T-helper 22 cell (primary cell): ENCODE measurements around the gene PSMG3.

ENCODE experiments used
- DNase-seq: peaks from one replicate; pipeline ENCODE4 v3.0.0-alpha.2; 2020; ENCODE audit warnings: low read depth

The PSMG3 gene

DNA sequence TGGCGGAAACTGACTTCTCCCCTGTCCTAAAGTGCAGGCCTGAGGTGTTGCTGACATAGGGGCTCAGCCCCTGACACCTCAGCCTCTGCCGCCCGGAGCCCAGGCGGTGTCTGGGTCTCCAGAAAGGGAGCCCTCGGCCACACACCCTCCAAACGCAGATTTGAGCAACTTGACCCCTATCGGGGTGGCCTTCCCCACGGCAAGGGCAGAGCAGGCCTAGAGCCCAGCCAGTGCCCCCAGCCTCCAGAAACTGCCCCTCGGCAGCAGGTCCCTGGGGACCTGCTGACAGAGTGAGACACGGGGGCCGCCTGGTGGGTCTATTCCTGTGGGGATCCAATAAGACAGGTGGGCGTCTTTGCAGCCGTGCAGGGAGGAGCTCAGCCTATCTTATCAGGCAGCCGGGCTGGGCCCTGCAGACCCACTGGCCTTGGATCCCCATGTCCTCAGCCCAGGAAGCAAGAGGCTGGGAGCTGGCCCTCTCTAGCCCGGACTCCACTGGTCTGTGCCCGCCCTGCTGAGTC, 24.9 kb downstream of the PSMG3 start:
- no peak for DNase-seq

DNA sequence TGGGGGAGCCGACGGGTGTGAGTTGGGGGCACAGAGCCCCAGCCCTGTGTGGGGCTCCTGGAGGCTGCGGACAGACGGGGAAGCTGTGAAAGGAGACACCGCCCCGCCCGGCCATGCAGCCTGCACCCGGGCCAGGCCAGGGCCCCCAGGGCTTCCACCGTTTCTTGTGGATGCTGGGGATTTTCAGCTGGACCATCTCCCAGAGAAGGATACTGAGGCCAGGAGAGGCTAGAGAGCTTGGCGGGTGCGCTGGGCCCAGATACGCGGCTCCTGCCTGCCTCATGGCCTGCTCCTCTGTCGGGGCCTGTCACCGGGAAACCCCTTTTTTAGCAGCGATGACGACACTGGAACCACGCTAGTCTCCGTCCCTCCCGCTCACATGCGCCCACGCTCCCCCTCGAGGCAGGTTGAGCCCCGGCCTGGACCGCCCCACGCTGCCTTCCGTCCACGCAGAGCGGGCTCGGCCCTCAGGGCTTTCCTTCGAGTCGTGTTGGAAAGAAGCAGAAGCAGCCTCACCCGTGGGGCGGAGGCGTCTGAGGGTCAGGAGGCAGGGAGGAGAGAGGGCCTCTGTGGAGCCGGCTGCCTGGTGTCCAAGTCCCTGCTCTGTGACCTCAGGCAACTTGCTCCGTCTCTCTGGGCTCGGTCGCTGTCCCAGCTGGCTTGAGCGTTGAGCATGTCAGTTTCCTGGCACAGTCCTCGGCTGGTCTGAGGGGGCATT, 25.5 kb downstream of the PSMG3 start:
- DNase-seq = no peak

DNA sequence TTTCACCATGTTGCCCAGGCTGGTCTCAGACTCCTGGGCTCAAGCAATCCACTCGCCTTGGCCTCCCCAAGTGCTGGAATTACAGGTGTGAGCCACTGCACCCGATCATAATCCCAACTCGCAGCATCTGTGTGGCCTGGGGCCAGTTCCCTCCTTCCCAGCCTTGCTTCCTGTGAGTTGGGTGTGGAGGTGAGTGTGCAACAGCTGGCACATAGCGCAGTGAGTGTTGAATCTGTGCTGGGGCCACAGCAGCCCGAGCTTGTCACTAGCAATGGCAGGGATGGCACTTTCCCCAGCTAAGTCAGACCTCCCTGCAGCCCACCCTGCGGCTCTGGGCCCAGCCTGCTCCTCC, 26.0 kb downstream of the PSMG3 start:
- no peak for DNase-seq

DNA sequence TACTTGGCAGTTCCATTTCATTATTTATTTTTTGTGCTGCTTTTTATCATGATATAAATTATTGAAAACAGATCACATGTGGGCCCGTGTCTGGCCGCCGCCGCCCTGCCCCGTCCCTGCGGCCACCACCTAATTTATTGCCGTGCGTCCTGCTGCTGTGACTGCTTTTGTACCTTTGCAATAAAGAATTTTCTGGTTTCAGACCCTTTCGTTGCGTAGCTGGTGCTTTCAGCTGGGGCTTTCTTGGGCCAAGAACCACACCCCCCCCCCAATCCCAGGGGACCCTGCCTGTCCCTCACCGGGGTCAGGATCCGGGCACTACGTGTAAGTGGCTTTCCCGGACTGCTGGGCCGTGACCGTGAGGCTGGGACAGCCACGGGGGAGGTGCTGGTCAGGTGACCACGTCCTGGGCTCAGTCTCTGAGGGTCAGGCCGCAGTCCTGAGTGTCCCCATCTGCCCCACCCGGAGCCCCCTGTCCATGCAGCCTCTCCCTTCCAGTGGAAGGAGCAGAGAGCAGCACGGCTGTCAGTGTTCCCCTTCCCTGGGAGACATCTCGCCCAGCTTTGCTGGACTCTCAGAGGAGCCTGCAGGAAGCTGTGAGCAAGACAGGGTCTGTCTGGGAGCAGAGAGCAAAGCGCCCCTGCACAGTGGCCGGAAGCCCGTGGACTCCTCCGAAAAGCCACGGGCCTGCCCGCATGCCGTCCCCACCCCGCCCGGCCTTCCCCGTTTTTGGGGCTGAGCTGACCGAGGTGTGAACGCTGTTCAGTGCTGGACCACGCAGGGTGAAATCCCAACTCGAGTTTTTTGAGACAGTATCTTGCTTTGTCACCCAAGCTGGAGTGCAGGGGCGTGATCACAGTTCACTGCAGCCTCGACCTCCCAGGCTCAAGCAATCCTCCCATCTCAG, 26.7 kb downstream of the PSMG3 start:
- DNase-seq = no peak

DNA sequence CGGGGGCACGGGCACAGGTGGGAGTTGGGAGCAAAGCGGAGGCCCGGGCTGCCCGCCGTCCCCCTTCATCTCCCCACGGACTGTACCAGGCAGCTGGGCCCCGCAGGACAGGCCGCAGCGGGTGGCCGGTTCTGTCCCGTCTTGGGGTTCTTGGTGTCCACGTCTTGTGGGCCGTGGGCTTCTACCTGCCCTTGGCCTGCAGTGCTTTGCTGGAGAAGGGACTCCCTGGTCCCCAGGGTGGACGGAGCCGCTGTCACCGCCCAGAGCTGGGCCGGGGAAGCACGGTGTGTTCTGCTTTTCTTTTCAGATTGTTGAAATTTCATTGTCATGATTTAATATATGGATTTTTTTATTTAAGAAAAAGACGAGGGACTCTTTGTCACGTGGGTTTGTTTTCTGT, 27.5 kb downstream of the PSMG3 start:
- no peak for DNase-seq

DNA sequence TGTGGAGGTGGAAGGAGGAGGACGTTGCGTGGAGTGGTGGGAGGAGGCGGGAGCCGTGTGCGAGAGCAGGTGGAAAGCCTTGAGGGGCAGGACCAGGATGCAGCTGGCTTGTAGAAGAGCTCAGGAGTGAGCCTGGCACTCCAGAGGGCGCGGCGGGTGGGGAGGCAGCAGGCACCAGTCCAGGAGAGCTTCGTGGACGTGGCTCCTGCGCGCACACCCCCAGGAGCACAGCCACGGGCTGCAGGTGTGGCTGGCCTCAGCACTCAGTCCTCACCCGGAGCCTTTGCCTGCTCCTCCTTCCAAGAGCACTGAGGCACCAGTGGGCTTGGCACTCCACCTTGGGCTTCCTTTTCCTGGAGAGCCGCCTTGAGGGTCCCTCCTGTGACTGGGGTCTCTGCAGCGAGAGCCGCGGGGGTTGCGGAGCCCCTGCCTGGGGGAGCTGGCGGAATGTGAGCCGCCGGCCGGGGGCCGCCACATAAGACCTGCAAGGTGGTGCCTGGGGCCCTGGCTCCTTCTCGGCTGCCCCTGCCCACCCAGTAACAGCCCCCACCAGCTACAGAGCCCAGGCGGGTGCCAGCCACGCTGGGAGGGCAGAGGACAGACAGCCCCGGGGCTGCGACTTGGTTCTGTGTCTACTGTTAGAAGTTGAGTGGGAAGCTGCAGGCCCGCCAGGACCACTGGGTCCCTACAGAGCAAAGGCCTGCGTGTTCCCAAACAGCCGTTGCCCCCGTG, 28.2 kb downstream of the PSMG3 start:
- no peak for DNase-seq

DNA sequence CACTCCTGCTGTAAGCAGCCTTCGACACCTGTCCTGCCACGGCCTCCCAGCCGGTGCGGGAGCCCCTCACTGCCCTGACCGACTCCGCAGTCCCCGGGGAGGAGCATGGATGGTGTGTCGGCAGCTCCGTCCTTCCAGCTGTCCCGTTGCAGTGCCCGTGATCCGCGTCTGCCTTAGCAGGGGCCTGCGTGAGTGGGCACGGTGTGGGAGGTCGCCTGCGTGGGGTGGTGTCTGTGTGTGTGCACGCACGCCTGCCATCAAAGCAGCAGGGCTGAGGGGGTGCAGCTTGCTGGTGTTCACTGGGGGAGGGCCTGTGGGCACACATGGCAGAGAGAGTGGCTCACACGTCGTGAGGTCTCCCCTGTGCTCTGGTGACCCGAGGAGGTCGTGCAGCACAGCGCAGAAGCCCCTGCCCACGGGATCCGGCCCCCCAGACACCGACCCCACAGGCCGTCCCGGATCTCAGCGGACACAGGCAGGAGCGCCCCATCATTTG, 29.0 kb downstream of the PSMG3 start:
- no peak for DNase-seq

DNA sequence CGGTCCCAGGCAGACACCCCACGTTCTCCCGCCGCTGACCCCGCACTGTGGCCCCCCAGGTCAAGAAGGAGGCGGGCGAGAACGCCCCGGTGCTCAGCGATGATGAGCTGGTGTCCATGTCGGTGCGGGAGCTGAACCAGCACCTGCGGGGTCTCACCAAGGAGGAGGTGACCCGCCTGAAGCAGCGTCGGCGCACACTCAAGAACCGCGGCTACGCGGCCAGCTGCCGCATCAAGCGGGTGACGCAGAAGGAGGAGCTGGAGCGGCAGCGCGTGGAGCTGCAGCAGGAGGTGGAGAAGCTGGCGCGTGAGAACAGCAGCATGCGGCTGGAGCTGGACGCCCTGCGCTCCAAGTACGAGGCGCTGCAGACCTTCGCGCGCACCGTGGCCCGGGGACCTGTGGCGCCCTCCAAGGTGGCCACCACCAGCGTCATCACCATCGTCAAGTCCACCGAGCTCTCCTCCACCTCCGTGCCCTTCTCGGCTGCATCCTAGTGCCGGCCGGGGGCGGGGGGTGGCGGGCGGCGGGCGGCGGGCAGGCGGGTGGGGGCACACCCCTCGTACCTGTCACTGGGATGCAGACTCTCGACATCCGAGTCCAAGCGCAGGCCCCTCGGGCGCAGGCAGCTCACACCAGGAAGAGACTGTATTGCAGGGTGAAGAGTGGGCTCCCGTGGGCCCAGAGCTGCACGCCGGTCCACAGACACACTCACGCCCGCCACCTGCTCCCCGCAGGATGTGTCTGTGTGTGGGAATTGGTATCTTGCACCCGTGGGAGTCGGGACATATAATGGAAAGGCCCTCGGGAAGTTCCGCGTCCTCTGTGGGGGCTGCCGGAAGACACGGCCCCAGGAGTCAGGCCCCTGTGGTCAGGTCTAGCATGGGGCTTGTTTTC, 29.7 kb downstream of the PSMG3 start:
- no peak for DNase-seq

DNA sequence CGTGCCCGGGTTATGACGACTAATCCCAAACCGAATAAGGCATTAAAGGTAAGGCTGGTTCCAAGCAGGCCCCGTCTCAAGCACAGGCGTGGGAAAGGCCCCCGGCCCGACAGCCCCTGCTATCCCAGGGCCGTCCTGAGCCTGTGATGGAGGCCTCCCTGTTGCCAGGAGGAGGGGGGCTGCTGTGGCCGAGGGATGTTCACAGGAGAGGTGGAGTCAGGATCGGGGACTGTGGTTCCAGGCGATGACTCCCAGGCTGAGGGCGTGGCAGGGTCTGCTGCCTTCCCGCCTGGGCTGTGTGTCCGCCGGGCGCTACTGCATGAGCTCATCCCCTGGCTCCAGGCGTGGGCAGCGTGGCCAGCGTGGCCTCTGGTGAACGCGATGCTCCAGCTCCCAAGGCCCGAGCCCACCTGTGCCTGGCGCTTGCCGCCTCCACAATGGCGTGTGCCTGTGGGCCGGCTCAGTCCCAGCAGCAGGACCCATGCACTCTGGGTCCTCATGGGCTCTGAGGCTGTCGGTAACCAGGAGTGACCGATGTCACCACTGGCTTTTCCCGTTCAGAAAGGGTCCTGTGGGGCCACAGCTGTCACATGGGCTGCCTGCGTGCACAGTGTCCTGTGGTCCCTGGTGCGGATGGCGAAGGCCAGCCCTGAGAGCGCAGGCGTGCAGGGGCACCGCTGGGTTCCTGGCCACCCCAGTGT, 30.5 kb downstream of the PSMG3 start:
- no peak for DNase-seq

DNA sequence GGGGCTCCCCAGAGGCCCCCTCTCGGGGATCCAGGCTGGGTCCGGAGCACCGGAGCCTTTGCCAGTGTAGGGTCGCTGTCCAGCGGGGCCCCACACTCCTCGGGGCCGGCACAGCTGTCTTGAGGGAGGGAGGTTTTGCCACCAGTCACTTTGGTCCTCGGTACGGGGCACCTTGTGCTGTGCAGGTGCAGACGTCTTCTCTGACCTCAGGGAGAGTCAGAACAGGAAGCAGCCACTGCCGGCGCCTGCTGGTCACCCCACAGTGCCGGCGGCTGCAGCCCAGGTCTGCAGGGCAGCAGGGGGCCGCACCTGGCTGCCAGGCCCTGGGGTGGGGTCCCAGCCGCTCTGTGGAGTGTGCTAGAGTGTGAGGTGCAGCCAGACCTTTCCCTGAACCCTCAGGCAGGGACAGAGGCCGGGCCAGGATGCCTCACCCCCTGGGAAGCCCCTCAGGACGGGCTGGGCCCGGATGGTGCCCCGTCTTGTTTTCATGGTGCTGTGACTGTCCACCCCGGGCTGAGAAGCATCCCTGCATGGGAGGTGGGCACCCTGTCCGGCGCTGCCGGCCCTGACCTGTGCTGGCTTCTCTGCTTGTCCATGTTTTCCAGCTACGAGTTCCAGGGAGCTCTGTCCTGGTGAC, 31.2 kb downstream of the PSMG3 start:
- no peak for DNase-seq

DNA sequence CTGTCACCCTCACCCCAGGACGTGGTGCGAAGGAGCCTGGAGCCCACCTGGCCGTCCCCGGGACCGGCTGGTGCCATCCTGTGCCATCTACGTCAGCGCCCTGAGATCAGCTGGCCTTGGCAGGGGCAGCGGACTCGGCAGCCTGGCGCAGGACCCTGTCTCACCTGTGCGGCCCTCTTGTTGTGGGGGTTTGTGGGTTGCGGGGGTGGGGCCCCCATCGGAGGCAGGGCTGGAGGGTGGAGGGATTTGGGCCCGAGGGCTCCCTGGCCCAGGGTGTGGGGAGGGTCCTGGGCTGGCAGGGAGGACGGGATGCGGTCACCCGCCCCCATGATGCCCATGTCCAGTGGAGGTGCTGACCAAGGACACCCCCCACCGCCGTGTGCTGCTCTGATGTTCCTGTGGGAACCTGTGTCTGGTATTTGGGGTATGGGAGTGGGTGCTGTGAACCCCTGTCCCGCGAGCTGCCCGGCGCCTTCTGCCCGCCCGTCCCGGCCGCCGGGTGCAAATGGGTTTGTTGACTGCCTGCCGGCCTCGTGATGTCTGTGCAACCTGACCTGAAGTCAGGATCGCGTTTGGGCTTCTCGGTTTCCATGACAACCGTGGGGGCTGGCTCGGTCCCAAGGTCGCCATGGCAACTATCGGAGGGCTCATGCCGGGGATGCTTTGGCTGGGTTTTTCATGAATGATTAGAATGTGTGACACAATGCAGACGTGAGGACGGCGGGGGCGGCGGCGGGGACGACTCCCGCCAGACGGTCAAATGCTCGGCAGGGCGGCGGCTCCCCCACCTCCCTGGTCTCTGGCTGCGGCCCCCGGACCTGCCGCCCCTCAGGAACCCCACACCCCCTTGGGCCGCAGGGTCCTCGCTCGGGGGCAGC, 32.1 kb downstream of the PSMG3 start:
- DNase-seq = no peak

DNA sequence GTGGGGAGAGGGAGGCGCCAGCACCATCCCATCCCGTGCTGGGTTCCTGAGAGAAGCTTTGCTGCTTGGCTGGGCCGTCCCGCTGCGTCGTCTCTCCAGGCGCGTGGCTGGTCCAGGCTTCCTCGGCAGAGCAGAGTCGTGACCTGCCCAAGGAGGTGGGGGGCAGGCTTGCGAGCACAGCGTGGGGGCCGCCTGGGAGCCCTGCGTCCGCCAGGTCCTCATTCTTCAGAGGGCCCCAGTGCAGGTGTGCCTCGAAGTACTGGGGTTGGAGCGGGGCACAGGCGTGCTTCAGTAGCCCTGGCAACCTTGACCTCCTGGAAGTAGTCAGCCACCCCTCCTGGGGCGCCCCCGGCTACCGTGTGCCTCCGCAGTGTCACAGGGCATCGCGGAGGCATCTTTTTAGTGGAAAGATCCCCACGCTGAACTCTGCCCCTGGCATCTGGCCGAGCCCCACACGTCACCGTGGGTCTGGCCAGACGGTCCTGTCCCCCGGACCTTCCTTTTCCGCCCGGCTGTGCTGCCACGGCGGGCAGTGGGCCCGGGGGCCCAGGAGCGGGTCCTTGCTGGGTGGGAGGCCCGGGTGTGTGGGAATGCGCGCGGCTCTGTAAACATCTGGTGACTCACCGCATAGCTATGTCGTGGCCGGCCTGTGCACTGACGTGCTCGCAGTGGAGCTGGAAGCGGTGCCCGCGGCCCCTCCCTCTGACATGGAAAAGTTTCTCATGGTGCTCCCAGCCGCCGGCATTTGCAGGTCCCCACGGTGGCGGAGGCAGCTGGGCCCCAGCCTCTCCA, 32.9 kb downstream of the PSMG3 start:
- no peak for DNase-seq

DNA sequence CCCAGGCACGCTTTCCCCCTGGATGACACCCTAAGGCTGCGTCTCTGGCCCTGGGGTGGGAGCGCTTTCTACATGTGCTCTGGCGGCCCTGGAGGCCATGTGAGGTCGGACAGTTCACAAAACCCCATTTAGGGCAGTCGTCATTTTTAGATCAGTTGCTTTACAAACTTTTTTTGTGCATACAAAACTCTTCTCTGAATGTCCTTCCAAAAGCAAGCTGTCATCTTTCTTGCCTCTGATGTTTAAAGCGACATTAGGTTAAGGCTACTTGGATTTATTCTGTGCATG, 33.4 kb downstream of the PSMG3 start:
- DNase-seq = no peak

DNA sequence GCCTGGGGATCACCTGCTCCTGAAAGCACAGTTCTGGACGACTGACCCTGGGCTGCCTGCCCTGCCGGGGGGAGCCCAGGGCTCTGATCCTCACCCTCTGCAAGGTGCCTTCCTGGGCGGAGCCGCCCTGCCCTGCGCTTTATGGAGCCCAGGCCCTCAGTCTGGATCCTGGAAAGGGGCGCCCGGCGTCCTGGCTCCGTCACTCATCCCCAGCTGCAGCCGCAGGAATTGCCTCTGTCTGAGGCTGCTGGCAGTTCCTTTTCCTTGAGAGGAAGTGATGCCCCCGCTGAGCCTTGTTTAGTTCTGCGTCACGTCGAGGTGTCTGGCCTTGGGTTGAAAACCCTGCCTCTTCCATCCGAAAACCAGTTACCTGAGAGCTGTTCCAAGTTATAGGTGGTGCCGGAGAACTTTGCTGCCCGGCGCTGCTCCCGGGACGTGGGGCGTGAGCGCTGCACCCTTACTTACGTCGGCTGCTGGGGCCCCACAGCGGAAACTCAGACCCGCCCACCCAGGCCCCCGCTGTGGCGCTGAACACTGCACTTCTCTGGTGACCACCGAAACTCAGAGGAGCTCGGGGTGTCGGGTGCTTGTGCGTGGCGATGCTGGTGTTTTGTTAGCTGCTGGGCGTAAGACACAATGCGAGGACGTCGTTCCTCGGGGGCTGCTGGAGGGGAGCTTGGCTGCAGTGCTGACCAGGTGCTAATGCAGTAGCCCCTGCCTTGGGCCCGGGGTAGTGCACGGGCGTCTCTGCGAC, 34.0 kb downstream of the PSMG3 start:
- DNase-seq = no peak

DNA sequence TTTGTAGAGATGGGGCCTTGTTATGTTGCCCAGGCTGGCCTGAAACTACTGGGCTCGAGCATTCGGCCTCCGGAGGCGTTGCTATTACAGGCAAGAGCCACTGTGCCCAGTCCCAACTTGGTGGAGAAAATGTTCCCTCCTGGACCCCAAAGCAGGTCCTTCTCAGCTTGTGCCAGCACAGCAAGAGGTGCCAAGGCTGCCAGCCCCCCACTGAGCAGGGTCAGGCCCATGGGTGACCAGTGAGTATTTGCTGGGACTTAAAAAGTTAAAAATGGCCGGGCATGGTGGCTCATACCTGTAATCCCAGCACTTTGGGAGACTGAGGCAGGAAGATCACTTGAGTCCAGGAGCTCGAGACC, 34.8 kb downstream of the PSMG3 start:
- DNase-seq = no peak

DNA sequence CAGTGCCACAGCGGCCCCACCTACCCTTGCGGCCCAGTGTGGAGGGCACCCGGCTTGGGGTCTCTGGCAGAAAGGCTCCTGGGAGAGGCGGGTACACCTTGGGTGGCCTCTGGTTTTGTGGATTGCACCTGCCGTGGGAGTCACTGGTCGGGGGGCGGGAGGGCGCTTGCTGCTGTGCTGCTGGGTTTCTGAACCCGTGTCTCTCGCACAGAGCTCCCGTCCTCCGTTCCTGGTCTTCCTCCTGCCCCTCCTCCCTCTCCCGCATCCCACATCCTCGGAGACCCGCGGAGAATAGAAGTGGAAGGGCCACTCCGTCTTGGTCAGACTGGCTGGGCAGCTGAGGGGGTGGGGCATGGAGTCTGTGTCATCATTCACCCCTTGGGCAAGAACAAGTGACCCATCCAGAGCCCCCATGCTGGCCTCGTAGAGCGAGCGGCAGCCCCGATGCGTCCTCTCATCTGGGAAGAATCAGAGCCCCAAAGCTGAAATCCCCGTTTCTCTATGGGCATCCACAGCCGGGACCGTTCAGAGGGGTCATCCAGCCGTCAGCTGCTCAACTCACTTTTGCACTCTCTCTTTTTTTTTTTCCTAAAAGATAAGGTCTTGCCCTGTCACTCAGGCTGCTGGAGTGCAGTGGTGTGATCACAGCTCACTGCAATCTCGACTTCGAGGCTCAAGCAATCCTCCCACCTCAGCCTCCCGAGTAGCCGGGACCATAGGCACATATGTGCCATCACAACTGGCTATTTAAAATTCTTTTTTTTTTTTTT, 35.3 kb downstream of the PSMG3 start:
- DNase-seq = no peak
